Colonic mucosa (tissue), 4 donors: ENCODE measurements around the gene TBC1D5. TPM values are rescaled to one million over a fixed set of nuclear protein-coding genes. Genes with fewer than 3 reads are reported as not detected.

Source experiments
- DNase-seq: peaks from one replicate; pipeline ENCODE4 v3.0.0-alpha.2; 2020
- H3K27ac ChIP-seq: fragments of 200-600 bp; one replicate; pipeline ENCODE4 v1.8.0; 2021
- H3K27me3 ChIP-seq: fragments of 200-600 bp; one replicate; pipeline ENCODE4 v1.8.0; 2021
- H3K36me3 ChIP-seq: fragments of 200-600 bp; one replicate; pipeline ENCODE4 v1.8.0; 2021
- H3K4me1 ChIP-seq: fragments of 200-600 bp; one replicate; pipeline ENCODE4 v1.8.0; 2021; ENCODE audit warnings: mild to moderate bottlenecking
- H3K4me3 ChIP-seq: fragments of 200-600 bp; one replicate; pipeline ENCODE4 v1.8.0; 2021
- H3K9ac ChIP-seq, 2 donors: one replicate each; pipeline ENCODE4 v1.7.0; 2013; ENCODE audit warnings: control low read depth in 2 of 2, low read depth in 2 of 2, low read length in 2 of 2
- H3K9me3 ChIP-seq: fragments of 200-600 bp; one replicate; pipeline ENCODE4 v1.8.0; 2021
- intact Hi-C: fragments of 100-400 bp; cut with DNase I; formaldehyde crosslinking; loops from one replicate; pipeline ENCODE4 v1.14.1; 2022
- total RNA-seq, 2 donors: library from RNA; stranded (reverse); fragmentation: NEBNext Ultra II Directional in 1 of 2; extraction: Animal tissue kit (Norgen Biotek cat#: 25700) in 1 of 2; gene quantifications; one replicate each; pipeline ENCODE4 v1.2.1, GENCODE V29; 2021
- TF ChIP-seq, protein P1 (sequence below): fragments of 200-600 bp; IDR thresholded peaks from one replicate; pipeline ENCODE4 v1.8.0; 2022; ENCODE audit warnings: antibody characterized with exemption, mild to moderate bottlenecking
- donor health status: healthy.
- donor health status: DM: no; HTN: no; CAD: no.
- donor health status: DM: no; HTN: no; CAD: no.

Gene TBC1D5
- total RNA-seq, 2 donors from 2014 or later: 29.9 to 31.2 TPM

DNA sequence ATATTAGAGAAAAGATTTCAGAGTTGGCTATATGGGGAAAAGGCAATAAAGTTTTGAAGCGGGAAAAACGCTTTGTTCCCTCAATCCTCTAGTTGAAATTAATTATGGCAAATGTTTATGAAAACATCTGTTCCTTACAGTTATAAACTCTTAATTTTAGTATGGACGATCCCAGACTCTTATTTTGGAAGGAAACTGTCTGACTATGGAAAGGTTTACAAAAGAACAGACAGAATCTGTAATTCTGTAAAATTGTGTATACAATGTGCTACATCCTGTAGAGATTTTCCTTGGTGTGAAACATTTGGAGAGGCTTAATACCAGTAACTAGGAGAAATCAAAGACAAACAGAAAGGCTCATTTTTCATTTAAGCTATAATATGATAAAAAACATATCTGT, 311.8 kb downstream of the TBC1D5 start:
- H3K4me1 ChIP-seq: no peaks in the 10 kb centered on the region
- TF ChIP-seq, protein P1, sequence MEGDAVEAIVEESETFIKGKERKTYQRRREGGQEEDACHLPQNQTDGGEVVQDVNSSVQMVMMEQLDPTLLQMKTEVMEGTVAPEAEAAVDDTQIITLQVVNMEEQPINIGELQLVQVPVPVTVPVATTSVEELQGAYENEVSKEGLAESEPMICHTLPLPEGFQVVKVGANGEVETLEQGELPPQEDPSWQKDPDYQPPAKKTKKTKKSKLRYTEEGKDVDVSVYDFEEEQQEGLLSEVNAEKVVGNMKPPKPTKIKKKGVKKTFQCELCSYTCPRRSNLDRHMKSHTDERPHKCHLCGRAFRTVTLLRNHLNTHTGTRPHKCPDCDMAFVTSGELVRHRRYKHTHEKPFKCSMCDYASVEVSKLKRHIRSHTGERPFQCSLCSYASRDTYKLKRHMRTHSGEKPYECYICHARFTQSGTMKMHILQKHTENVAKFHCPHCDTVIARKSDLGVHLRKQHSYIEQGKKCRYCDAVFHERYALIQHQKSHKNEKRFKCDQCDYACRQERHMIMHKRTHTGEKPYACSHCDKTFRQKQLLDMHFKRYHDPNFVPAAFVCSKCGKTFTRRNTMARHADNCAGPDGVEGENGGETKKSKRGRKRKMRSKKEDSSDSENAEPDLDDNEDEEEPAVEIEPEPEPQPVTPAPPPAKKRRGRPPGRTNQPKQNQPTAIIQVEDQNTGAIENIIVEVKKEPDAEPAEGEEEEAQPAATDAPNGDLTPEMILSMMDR: no peak
- no peaks in the 10 kb centered on the region for H3K36me3 ChIP-seq
- no peaks in the 10 kb centered on the region for H3K9me3 ChIP-seq
- no peak overlapping the region for H3K4me3 ChIP-seq
- no peak overlapping the region for H3K27ac ChIP-seq
- H3K9ac ChIP-seq: no peak overlapping the region
- H3K27me3 ChIP-seq: no peaks in the 10 kb centered on the region
- no peak for DNase-seq
- intact Hi-C loops: loop anchor here (5.0 kb wide), 1 partner anchor 412 kb away; no protein-coding TSS in a partner anchor

DNA sequence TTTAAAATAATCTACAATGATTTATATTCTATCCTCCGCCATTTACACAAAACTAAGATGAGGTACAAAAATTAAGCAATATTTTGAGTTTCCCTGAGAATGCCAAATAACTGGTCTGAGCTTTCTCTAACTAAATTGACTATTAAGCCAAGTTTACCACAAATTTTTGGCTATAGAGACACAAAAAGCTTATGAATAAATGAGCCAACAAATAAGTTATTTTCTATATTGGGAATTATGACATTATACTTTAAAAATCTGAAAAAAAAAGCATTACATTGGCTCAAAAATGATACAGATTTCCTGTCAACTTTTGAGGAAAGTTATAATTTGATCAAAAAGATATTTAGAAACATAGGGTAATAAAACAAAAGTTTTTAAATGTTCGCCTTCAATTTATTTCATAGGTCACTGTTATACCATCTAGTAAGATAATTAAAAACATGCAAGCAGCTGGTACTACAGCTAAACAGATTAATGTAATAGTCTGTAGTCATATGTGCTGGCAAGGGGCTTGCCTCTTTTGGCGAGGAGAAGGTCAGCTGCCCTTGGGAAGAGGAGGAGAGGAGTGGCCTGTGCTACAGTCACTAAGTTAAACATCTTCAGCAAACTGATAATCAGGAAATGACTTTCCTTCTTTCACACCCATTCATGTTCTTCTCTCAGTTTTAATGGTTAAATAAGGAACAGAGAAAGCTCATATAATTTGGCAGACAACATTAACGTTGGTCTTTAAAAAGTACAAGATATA, 318.5 kb downstream of the TBC1D5 start:
- no peaks in the 10 kb centered on the region for H3K4me1 ChIP-seq
- H3K9me3 ChIP-seq: no peaks in the 10 kb centered on the region
- intact Hi-C loops: no loop called here
- no peaks in the 10 kb centered on the region for H3K36me3 ChIP-seq
- no peak overlapping the region for H3K27ac ChIP-seq
- H3K9ac ChIP-seq: no peak overlapping the region
- TF ChIP-seq, protein P1: no peak
- DNase-seq: no peak
- H3K4me3 ChIP-seq: no peak overlapping the region
- no peaks in the 10 kb centered on the region for H3K27me3 ChIP-seq

DNA sequence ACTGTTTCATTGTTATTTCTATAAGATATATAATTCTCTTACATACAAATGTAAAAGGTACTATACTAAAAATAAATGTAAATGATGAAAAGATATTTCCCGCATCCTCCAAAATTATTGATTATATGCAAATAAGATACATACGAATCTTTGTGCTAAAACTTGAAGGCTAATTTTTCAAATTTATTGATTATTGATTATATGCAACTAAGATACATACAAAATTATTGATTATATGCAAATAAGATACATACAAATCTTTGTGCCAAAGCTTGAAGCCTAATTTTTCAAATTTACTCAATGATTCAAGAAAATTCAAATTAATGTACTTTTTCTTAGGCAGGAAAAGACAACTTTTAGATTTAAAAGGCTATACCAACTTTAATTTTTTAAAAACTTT, 319.8 kb downstream of the TBC1D5 start:
- intact Hi-C loops: no loop called here

GRCh38 chr3:17420668-17421067, 321.8 kb downstream of the TBC1D5 start:
- H3K27me3 ChIP-seq: no peaks in the 10 kb centered on the region
- H3K4me1 ChIP-seq: no peaks in the 10 kb centered on the region
- no peaks in the 10 kb centered on the region for H3K9me3 ChIP-seq
- DNase-seq: no peak
- H3K27ac ChIP-seq: no peak overlapping the region
- intact Hi-C loops: no loop called here
- H3K4me3 ChIP-seq: no peak overlapping the region
- no peaks in the 10 kb centered on the region for H3K36me3 ChIP-seq
- TF ChIP-seq, protein P1: no peak
- no peak overlapping the region for H3K9ac ChIP-seq

More for the DNA sequence above, 319.8 kb downstream of the TBC1D5 start:
- H3K27ac ChIP-seq: no peak overlapping the region
- no peaks in the 10 kb centered on the region for H3K27me3 ChIP-seq
- no peaks in the 10 kb centered on the region for H3K9me3 ChIP-seq
- no peak overlapping the region for H3K9ac ChIP-seq
- no peaks in the 10 kb centered on the region for H3K4me1 ChIP-seq
- no peak for DNase-seq
- TF ChIP-seq, protein P1: no peak
- H3K36me3 ChIP-seq: no peaks in the 10 kb centered on the region
- H3K4me3 ChIP-seq: no peak overlapping the region

DNA sequence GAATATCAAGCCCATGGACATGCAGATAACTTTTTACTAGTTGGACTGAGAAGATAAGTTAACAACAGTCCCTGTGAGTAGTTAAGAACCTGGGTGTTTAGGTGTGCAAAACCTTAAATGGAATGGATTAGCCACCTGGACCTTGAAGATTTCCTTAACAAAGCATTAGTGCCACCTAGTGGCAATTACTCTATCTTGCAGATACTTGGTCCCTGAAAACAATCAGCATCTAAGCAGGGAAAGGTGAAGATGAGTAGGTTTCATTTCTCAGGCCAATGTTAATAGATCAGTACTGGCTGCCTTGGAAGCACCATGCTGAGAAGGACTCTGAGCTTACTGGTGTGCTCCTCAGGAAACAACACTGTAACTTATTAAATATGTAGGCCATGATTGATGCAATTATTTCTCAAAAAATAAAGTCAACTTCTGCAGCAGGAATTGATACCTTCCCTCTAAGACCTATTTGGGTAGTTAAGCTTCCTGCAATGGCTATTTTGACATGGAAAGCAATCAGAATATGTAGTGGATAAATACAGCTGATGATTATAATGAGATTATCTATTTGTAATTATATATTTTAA, 329.4 kb downstream of the TBC1D5 start:
- Histone ChIP-seq H3K9me3 (no peaks in the 10 kb centered on the region), H3K4me1 (no peaks in the 10 kb centered on the region), H3K4me3 (no peak overlapping the region), H3K27me3 (no peaks in the 10 kb centered on the region), H3K27ac (no peak overlapping the region), H3K36me3 (no peaks in the 10 kb centered on the region), H3K9ac (no peak overlapping the region)
- intact Hi-C loops: loop anchor here (2.0 to 10.0 kb wide), 2 partner anchors 154 to 808 kb away; partner anchors contain the start of gene DAZL
- TF ChIP-seq, protein P1: peak; percentile 64
- DNase-seq: peak; percentile 22
